ENCODE results near the gene C1QTNF8.

- TF ChIP-seq CTCF (conservative IDR thresholded peaks at IDR 0.05) (no peak), ZFX (IDR thresholded peaks at IDR 0.05) (no peak)
Measured at GRCh38 chr16:1120577-1120941, 24.5 kb upstream of the C1QTNF8 start.
